ENCODE results near the gene ABCG2. TPM values are rescaled to one million over a fixed set of nuclear protein-coding genes. Genes with fewer than 3 reads are reported as not detected.

The ABCG2 gene
- total RNA-seq, result 1 to 10 TPM in 3 of 4 donors, under 1 TPM in 1; 0.72 to 5.1 (median 2.4) TPM

DNA sequence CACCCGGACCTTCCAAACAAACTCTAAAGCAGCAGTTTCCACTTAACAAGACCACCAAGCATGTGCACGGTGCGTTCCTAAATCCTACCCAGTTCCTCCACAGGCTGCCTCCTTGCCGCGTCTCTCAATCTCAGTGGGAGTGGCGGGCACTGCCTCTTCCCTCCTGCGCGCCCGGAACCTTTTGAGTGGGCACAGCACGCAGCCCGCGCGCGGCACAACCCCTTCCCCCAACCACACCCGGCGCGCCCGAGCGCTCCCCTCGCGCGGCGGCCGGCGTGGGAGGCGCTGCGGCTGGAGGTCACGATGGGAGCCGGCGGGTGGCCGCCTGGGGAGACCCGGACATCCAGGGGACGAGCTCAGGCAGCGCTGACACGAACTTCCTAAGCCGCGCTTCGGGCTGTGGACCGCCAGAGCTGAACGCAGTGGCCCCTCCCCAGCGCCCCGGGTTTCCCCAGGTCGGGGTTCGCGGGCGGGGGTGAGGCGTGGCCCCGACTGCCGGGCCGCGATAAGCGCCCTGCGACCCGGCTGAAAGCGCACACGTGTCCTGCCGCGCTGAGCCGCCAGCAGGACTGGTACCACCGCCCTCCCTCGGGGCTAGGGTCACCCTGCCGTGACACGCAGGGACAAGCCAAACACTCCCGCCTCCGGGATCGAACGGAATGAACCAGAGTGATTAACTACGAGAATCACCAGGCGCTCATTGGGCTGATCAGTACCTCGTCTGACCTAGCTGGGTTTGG, at the start of gene ABCG2:
ABCG2 (minus strand) TSS at position 151 of the 740 bp plus-strand sequence. CDS start 18,644 bp downstream, outside the sequence.
- Histone ChIP-seq H3K4me3 (peak within 1 kb of the TSS; percentile 74), H3K36me3 (no peaks in the 10 kb centered on the region), H3K9me3 (no peaks in the 10 kb centered on the region), H3K27me3 (no peaks in the 10 kb centered on the region), H3K4me1 (peaks cover 13% of the 10 kb centered on the region), H3K27ac (no peak within 1 kb of the TSS)
- TF ChIP-seq, protein P1, sequence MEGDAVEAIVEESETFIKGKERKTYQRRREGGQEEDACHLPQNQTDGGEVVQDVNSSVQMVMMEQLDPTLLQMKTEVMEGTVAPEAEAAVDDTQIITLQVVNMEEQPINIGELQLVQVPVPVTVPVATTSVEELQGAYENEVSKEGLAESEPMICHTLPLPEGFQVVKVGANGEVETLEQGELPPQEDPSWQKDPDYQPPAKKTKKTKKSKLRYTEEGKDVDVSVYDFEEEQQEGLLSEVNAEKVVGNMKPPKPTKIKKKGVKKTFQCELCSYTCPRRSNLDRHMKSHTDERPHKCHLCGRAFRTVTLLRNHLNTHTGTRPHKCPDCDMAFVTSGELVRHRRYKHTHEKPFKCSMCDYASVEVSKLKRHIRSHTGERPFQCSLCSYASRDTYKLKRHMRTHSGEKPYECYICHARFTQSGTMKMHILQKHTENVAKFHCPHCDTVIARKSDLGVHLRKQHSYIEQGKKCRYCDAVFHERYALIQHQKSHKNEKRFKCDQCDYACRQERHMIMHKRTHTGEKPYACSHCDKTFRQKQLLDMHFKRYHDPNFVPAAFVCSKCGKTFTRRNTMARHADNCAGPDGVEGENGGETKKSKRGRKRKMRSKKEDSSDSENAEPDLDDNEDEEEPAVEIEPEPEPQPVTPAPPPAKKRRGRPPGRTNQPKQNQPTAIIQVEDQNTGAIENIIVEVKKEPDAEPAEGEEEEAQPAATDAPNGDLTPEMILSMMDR (IDR thresholded peaks at IDR 0.05), result no peak
- TF ChIP-seq POLR2AphosphoS5 (IDR thresholded peaks at IDR 0.05) (no peak), POLR2A (IDR thresholded peaks at IDR 0.05) (no peak), EP300 (IDR thresholded peaks at IDR 0.05) (no peak)
- DNase-seq (ENCODE audit: low spot score in 2 of 2), result peak in 1 of 2 donors; percentile 61
- WGBS, result 2% methylated on average over 7 of the region's 70 CpGs

- TF ChIP-seq POLR2AphosphoS5 (IDR thresholded peaks at IDR 0.05) (no peak), POLR2A (IDR thresholded peaks at IDR 0.05) (no peak), EP300 (IDR thresholded peaks at IDR 0.05) (no peak)
- TF ChIP-seq, protein P1 (IDR thresholded peaks at IDR 0.05), result no peak
- H3K27me3 ChIP-seq, result no peaks in the 10 kb centered on the region
- peaks cover 14% of the 10 kb centered on the region for H3K4me1 ChIP-seq
- no peak overlapping the region for H3K4me3 ChIP-seq
- H3K27ac ChIP-seq, result no peak overlapping the region
- H3K36me3 ChIP-seq, result no peaks in the 10 kb centered on the region
- DNase-seq (ENCODE audit: low spot score in 2 of 2), result no peak
- WGBS, result 63% methylated on average over 4 of the region's 4 CpGs
- H3K9me3 ChIP-seq, result no peaks in the 10 kb centered on the region
Observed at GRCh38 chr4:88208156-88208555, 49.7 kb upstream of the ABCG2 start.

DNA sequence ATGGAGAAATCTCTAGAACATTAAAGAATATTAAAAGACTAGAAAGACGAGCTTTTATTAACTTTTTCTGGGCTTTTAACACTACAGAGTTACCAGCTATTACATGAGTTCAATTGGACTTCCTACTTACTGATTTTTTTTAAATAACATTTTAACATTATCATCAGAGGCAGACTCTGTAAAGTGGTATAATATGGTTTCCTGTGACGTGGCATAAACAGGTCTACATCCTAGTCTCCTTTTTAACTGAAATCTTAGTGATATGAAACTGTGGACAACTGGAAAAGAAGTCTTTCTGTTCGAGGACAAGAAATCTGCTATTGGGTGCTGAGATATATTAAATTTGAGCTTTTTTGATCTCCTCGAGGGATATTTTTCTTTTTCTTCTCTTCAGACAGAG, 48.7 kb upstream of the ABCG2 start:
- H3K36me3 ChIP-seq, result no peaks in the 10 kb centered on the region
- TF ChIP-seq POLR2AphosphoS5 (IDR thresholded peaks at IDR 0.05), result no peak
- TF ChIP-seq EP300 (IDR thresholded peaks at IDR 0.05), result no peak
- TF ChIP-seq POLR2A (IDR thresholded peaks at IDR 0.05), result no peak
- TF ChIP-seq, protein P1 (IDR thresholded peaks at IDR 0.05), result no peak
- H3K27me3 ChIP-seq, result no peaks in the 10 kb centered on the region
- DNase-seq (ENCODE audit: low spot score in 2 of 2), result no peak
- H3K9me3 ChIP-seq, result no peaks in the 10 kb centered on the region
- H3K27ac ChIP-seq, result no peak overlapping the region
- H3K4me3 ChIP-seq, result no peak overlapping the region
- peaks cover 14% of the 10 kb centered on the region for H3K4me1 ChIP-seq
- WGBS, result 82% methylated on average over 4 of the region's 4 CpGs

DNA sequence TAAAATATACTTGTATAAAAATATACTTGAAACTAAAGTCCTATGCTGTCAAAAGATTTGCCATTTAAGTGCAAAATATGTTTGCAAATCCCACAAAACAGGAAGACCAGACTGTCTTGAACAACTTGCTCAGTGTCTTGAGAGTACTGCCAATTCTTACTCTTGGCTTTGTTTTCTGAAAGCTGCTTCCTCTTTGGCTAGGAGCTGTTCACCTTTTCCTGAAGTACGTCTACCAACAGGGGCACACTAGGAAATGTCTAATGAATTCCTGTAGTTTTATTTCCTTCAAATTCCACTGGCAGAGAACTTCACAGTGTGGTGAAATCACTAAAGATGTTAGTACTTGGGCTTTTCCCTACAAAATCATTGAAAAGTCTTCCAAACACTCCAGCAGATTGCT, 46.4 kb upstream of the ABCG2 start:
- Histone ChIP-seq H3K27ac (no peak overlapping the region), H3K4me1 (peaks cover 10% of the 10 kb centered on the region), H3K36me3 (no peaks in the 10 kb centered on the region), H3K4me3 (no peak overlapping the region), H3K27me3 (no peaks in the 10 kb centered on the region), H3K9me3 (no peaks in the 10 kb centered on the region)
- no peak for DNase-seq (ENCODE audit: low spot score in 2 of 2)
- no peak for TF ChIP-seq POLR2AphosphoS5 (IDR thresholded peaks at IDR 0.05)
- TF ChIP-seq, protein P1 (IDR thresholded peaks at IDR 0.05), result no peak
- no peak for TF ChIP-seq EP300 (IDR thresholded peaks at IDR 0.05)
- TF ChIP-seq POLR2A (IDR thresholded peaks at IDR 0.05), result no peak
- WGBS, result 8% methylated on average over 1 of the region's 1 CpG

GRCh38 chr4:88202443-88202842, 44.0 kb upstream of the ABCG2 start:
- no peaks in the 10 kb centered on the region for H3K27me3 ChIP-seq
- peaks cover 10% of the 10 kb centered on the region for H3K4me1 ChIP-seq
- 82% methylated on average over 6 of the region's 6 CpGs for WGBS
- no peak for TF ChIP-seq EP300 (IDR thresholded peaks at IDR 0.05)
- TF ChIP-seq POLR2A (IDR thresholded peaks at IDR 0.05), result no peak
- TF ChIP-seq, protein P1 (IDR thresholded peaks at IDR 0.05), result no peak
- TF ChIP-seq POLR2AphosphoS5 (IDR thresholded peaks at IDR 0.05), result no peak
- H3K27ac ChIP-seq, result no peak overlapping the region
- H3K4me3 ChIP-seq, result no peak overlapping the region
- H3K9me3 ChIP-seq, result no peaks in the 10 kb centered on the region
- no peak for DNase-seq (ENCODE audit: low spot score in 2 of 2)
- no peaks in the 10 kb centered on the region for H3K36me3 ChIP-seq

All from suprapubic skin (tissue), 4 donors.